Stimulated activated CD4-positive, alpha-beta T cell treated with anti-CD3 and anti-CD28 coated beads, TNF-alpha, amount 100 ng/mL, for 48 hours (primary cell): ENCODE results near the gene CHRNA4.

Experiments
- DNase-seq, 3 donors: peaks; one replicate each; pipeline ENCODE4 v3.0.0-alpha.2; 2020; ENCODE audit warnings: low read depth in 3 of 3

The CHRNA4 gene

DNA sequence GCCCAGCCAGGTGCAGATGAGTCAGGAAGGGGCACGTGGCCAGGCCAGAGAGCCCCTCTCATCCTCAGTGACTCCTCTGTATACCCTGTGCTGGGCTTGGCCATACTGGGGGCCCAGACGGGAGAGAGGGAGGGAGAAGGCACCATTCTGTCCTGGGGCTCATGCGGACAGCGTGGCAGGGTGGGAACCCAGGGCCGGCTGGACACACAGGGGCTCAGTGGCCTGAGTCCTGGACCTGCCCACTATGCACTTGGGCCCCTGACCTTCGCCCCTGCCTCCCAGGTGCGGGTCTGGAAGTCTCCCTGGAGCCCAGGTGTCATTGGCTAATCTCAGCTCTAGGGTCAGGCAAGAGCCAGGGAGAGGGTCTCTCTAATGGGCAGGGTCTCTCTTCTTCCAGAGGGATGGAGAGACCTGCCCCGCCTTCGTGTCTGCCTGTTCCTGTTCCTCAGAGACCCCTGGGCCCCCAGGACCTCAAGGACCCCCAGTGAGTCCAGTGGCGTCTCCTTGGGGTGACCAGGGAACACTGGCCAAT, 40.5 kb downstream of the CHRNA4 start:
- DNase-seq, result no peak

DNA sequence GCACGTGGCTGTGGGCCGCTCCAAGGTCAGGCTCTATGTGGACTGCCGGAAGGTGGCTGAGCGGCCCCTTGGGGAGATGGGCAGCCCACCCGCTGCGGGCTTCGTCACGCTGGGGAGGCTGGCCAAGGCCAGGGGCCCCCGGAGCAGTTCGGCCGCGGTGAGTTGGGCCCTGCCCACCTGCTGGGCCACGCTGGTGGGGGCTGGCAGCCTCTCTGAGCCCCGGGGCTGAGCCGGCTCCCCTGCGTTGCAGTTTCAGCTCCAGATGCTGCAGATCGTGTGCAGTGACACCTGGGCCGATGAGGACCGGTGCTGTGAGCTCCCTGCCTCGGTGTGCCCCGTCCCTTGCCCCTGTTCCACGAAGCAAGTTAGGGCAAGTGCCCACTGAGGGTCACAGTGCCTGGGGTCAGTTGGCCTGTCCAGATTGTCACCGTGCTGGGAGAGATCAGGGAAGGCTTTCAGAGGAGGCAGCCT, 41.1 kb downstream of the CHRNA4 start:
- DNase-seq, result no peak

- no peak for DNase-seq
Measured at GRCh38 chr20:63319164-63320040, 41.7 kb downstream of the CHRNA4 start.

DNA sequence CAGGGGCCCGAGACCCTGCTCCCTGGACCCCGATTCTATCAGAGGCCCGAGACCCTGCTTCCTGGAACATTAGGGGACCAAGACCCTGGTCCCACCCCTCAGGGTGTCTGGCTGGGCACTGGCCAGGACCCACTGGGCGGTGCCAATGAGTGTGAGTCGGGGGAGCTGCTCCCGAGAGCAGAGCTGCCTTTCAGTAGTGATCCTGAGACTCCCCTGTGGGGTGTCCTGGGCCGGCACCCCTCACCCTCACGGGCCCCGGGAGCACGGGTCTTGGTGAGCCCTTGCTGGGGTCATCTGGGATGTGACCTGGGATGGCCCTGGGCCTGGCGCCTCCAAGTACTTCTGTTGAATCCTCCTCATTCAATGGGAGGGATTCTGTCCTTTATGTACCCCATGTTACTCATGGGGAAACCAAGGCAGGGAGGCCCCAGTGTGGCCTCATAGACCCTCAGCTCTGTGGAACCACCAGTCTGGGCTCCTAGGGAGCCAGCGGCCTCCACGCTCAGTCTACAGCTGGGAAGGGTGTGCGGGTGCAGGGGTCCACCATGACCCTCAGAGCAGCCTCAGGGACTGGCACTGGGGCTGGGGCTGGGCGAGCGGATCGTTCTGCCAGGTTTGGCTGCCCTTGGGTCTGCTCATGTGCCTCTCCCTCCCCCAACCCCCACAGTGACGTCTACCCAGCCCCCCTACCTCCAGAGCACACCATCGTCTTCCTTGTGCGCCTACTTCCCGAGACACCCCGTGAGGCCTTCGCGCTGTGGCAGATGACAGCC, 42.6 kb downstream of the CHRNA4 start:
- no peak for DNase-seq

GRCh38 chr20:63317601-63318291, 43.4 kb downstream of the CHRNA4 start:
- DNase-seq, result no peak

- DNase-seq, result no peak
Measured at GRCh38 chr20:63317061-63317460, 44.1 kb downstream of the CHRNA4 start.

GRCh38 chr20:63316502-63316921, 44.6 kb downstream of the CHRNA4 start:
- DNase-seq, result no peak

GRCh38 chr20:63315731-63316491, 45.2 kb downstream of the CHRNA4 start:
- no peak for DNase-seq

GRCh38 chr20:63315240-63315689, 45.9 kb downstream of the CHRNA4 start:
- no peak for DNase-seq

DNA sequence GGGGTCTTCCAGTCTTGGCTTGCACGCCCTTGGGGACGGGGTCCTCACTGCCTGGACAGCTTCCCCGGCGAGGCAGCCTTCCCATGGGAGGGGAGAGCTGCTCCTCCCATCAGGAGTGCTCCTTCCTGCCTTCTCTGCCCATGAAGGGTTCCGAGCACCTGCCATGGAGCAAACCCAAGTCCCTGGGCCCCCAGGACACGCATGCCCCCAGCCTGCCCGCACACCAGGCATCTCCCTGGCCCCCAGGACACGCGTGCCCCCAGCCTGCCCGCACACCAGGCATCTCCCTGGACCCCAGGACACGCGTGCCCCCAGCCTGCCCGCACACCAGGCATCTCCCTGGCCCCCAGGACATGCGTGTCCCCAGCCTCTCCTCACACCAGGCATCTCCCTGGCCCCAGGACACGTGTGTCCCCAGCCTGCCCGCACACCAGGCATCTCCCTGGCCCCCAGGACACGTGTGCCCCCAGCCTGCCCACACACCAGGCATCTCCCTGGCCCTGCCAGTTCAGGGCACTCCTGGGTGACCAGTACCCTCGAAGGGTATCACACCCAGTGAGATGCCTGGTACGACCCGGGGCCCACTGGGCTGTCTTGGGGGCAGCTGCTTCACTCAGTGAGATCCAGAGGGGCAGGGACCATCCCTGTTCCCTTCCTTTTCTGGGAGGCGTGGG, 46.4 kb downstream of the CHRNA4 start:
- no peak for DNase-seq

GRCh38 chr20:63314015-63314471, 47.1 kb downstream of the CHRNA4 start:
- no peak for DNase-seq

- DNase-seq, result no peak
Measured at GRCh38 chr20:63313349-63314014, 47.7 kb downstream of the CHRNA4 start.

DNA sequence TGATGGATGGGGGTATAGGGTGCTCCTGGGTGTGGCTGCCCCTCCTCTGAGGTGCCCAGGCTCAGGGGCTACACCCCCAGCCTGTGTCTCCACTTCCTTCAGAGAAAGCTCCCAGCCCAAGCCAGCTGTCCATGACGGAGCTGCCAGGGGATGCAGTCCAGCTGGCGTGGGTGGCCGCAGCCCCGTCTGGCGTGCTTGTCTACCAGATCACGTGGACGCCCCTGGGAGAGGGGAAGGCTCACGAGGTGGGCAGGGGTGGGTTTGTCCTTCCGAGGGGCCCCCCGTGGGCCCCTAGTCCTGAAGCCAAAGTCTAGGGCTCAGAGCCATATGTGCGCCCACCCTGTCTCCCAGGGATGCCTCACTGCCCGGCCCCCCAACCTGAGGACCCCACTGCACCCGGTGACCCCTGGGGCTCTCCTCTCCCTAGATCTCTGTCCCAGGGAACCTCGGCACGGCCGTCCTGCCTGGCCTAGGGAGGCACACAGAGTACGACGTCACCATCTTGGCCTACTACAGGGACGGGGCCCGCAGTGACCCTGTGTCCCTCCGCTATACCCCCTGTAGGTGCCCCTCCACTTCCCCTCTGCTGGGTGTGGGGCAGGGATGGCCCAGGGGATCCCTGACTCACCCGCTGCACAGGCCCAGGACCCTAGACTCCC, 48.3 kb downstream of the CHRNA4 start:
- no peak for DNase-seq

DNA sequence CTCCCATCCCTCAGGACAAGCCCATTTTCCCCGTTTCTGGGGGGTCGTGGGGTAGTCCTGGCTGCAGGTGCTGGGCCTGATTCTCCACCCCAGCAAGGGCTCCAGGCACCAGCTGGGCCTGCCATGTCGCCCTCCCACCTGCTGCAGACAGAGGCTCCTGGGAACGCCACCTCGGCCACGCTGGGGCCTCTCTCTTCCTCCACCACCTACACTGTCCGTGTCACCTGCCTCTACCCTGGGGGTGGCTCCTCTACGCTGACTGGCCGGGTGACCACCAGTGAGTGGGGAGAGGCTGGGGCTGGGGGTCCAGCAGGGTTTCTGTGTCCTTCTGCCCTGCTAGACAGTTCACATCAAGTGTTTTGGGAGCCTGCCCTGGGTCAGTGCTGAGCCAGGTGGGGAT, 48.9 kb downstream of the CHRNA4 start:
- no peak for DNase-seq

GRCh38 chr20:63311833-63312243, 49.3 kb downstream of the CHRNA4 start:
- DNase-seq, result no peak

- no peak for DNase-seq
Measured at GRCh38 chr20:63311186-63311832, 49.8 kb downstream of the CHRNA4 start.

- no peak for DNase-seq
Measured at GRCh38 chr20:63310265-63310991, 50.7 kb downstream of the CHRNA4 start.
